CD4-positive, alpha-beta T cell treated with Interleukin-21 for 1 hour (primary cell): ENCODE measurements around the gene FAM234A.
"Not testable (repeated sequence)": the region's sequence is repeated elsewhere in the genome, so short reads cannot be mapped to it uniquely, and the experiment has no call there.

ENCODE experiments used
- DNase-seq: peaks from one replicate; pipeline ENCODE4 v3.0.0-alpha.2; 2020

FAM234A gene

GRCh38 chr16:266258-267164 is 31.9 kb downstream of the FAM234A start:
- DNase-seq: no peak

DNA sequence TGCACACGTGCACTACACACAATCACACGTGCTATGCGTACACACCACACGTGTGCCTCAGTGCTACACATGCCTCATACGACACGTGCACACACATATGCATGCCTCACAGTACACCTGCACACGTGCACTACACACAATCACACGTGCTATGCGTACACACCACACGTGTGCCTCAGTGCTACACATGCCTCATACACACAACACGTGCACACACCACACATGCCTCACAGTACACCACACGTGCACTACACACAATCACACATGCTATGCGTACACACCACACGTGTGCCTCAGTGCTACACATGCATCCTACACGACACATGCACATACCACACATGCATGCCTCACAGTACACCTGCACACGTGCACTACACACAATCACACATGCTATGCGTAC is 32.9 kb downstream of the FAM234A start:
- not testable (repeated sequence) for DNase-seq

DNA sequence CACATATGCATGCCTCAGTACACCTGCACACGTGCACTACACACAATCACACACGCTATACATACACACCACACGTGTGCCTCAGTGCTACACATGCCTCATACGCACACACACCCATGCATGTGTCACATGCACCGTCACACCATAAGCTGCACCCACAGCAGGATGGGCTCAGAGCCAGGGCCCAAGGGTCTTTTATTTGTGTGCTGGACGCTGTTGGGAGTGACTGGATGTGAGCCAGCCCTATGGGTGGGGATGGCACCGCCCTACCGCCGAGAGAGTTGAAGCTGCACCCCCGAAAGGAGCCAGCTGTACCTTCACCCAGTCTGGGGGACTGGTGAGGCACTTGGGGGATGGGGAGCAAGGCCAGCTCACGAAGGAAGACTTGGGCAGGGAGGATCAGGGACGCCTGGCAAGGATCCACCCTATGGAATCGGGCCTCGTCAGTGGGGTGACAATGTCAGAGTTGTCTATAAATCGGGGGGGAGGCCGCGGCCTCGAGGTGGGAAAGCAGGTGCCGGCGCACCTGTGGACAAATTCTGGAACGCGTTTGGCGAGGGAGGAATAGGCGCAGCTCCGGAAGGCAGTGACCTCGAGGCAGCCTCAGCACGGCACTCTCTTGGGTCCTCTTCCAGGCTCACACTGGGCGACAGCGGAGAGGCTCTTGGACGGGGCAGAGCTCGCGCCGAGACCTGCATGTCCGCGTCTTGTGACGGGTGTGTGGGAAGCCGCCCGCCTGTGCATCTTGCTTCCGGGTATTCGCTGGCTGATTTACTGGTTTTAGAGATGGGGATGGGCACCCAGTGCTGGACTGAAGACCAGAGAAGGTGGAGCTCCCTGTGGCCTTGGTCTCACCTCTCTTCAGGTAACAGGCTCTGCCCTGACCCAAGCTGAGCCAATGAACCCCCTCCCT is 33.8 kb downstream of the FAM234A start:
- DNase-seq: no peak

DNA sequence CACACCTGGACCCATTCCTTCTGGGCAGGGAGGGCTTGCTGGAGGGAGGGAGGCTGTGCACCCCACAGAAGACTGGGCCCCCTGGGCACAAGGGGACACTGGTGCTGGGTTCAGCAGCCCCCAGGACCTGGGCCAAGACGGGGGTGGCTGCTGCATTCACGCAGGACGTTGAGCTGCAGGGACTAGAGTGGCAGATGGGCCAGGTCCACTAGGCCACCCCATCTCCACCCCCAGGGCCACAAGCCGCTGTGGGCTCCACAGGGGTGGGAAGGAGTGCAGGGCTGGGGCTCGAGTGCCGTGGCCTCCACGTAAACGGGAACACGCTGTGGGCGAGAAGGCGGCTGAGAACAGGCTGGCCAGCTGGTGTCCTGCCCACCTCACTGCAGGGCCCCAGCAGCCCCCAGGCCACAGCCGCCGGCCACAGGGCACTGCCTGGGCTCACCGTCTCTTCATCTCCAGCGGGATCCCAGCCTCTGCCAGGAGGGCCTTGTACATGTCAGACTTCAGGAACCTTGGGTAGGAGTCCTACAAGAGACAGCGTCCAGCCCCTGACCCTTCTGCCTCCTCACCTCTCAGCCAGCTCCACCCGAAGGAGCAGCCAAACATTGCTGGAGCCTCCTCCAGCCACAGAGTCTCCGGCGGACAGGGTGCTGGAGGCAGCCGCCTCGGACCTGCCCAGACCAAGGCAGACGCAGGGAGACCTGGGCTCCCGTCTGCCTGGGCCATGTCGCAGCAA is 34.6 kb downstream of the FAM234A start:
- no peak for DNase-seq

DNA sequence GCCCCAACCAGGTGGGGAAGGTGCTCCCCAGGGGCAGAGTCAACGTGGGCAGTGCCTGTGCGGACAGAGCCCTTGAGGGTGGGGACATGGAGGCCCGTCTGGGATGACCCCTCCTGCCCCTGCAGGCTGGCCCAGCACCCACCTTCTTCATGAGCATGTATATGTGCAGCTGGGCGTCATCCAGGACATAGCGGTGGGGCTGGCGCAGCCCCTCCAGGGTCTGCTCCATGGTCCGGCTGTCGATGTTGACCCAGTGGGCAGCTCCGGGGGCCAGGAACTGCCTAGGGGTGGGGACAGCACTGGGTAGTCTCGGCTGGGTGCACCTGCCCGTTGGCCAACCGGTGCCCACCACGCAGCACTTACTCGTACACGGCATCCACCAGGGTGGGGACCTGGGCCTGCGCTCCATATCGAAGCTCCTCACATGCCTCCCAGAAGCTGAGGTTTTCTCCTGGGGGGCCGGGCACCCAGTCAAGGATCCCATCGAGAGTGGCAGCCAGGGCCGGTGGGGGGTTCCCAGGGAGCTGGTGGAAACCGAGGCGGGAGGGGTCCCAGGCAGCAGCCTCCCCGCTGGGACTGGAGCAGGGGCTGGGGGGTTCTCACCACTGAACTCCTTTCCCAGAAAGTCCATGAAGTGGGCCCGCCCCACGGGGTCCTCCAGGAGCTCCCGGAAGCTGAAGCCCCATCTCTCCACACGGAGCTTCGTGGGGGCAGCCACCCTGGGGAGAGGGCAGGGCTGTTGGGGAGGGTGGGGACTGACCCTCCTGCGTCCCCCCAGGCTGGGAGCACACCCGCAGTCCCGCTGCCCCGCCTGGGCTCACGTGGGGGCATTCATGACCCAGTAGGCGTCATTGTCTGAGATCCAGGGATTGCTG is 36.0 kb downstream of the FAM234A start:
- DNase-seq: no peak

GRCh38 chr16:272633-273546 is 38.3 kb downstream of the FAM234A start:
- no peak for DNase-seq

DNA sequence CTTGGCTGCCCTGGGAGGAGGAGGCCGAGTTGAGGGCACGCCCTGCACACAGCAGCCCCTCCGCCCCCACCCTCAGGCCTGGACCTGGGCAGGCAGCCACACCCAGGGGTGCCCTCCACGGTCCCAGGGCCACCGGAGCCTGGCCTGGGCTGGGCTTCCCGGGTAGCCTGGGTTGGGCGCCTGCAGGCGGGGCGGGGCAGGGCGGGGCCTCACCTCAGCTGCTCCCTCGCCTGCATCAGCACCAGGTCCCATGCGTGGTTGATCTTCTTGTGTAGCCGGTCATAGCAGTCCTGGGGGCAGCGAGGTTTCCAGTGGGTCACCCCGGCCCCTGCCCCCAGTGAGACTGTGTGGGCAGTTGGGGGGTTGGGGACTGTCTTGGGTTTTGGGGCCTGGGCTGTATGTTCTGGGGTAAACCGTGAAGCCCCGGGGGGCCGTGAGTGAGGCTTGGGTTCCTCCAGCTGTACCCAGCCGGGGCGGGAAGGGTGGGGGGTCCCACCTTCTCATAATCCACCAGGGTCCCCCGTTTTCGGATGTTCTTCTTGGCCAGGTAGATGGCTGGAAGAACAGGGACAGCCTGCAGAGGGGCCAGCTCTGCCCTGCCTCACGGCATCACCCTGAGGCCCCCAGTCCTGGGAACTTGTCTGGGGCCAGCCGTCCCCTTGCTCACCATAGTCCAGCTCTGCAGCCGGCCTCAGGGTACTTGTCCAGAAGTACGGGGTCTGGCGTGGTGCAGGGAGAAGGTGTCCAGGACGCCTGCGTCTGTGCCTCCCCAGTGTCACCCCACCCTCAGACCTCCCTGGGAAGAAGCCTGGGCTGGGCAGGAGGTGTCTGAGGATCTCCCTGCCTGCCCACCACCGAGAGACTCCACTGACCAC is 39.2 kb downstream of the FAM234A start:
- no peak for DNase-seq

GRCh38 chr16:275041-275641 is 40.5 kb downstream of the FAM234A start:
- no peak for DNase-seq

- DNase-seq: no peak
These were observed 41.2 kb downstream of the FAM234A start, which contains the start of gene RGS11 for GRCh38 chr16:275786-276232. Gene RGS11 (minus strand): TSS chr16:275944. CDS start chr16:275911, 33 bp downstream.

DNA sequence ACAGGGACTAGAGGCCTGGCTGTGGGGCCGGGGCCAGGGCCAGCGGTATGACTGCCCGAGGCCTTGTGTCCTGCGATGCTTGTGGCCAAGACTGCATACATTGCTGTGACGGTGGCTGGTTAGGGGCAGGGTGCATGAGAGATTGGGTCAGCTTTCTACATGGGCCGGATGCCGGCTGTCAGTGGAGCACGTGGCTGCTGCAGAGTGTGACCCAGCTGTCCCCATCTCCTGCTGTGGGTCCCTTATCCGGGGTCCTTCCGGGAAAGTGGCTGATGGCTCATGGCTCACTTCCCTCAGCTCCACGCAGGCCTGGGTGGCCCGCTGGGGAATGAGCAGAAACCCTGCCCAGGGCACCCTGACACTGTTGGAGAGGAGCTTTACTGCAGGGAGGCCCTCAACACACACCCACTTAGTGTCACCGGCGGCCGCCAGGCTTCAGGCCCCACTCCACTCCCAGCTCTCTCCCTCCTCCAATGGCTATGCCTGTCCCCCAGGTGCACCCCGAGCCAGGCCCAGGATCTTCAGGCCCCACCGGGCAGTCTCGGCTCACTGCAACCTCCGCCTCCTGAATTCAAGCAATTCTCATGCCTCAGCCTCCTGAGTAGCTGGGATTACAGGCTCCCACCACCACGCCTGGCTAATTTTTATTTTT is 41.9 kb downstream of the FAM234A start:
- no peak for DNase-seq

DNA sequence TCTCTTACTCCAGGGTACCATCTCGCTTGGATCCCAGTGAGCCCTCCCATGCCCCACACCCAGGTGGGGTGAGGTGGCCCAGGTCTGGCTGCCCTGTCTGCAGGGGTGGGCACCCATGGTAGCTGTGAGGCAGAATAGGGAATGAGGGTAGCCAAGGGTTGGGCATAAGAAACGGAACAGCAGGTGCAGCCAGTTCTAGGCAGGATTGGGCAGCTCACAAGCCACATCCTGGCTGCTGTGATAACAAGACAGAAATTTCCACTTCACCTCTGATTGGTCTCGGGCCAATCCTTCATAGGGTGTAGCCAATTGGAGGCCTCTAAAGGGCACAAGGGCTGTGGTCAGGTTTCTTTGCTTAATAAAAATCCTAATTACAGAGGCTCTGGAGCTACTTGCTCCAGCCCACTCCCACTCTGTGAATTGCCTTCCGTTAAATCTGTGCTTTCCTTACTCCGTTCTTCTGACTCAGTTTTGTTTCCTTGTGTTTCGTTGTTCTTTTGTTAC is 44.3 kb downstream of the FAM234A start:
- DNase-seq: peak; percentile 66

- no peak for DNase-seq
These were observed 44.9 kb downstream of the FAM234A start for GRCh38 chr16:279531-279930.

DNA sequence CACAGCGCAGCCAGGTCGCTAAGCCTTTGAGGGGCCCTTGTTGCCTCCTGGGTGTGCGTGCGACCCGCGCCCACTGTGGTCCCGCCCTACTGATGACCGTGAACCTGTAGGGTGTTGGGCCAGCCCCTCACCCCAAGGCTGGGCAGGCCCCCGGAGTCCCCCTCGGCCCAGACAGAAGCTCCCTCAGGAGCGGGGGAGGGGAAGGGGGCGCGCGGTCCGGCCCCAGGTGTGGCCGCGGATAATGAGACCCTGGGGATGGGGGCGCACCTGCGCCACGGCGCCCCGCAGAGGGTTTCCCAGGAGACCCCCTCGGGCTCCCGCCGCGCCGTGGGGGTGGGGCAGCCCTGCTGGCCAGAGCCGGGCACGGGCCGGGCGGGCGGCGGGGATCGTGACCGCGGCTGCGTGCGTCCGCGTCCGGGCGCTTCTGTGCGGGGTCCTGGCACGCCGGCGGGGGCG is 45.4 kb downstream of the FAM234A start:
- no peak for DNase-seq

GRCh38 chr16:280552-280951 is 45.9 kb downstream of the FAM234A start, which contains the start of gene ARHGDIG:
Gene ARHGDIG (plus strand): TSS chr16:280591. CDS start chr16:280681, 90 bp downstream.
- no peak for DNase-seq

GRCh38 chr16:280991-281659 is 46.5 kb downstream of the FAM234A start:
- no peak for DNase-seq

- no peak for DNase-seq
These were observed 47.1 kb downstream of the FAM234A start for GRCh38 chr16:281660-282255.

DNA sequence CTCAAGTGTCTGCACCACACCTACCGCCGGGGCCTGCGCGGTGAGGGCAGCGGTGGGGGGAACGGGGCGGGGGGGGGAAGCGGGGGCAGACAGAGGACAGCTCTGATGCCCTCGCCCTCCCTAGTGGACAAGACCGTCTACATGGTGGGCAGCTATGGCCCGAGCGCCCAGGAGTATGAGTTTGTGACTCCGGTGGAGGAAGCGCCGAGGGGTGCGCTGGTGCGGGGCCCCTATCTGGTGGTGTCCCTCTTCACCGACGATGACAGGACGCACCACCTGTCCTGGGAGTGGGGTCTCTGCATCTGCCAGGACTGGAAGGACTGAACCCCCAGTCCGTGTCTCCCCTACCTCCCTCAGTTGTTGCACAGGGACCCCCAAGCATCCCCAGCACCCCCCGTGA is 47.9 kb downstream of the FAM234A start:
- no peak for DNase-seq
